Mucosa of stomach (tissue), 1 donor: ENCODE data around the gene NFIA.

ENCODE experiments used
- H3K27me3 ChIP-seq: one replicate; pipeline ENCODE4 v1.7.0; 2013; ENCODE audit warnings: mild to moderate bottlenecking, low read length; ENCODE audit not compliant: control insufficient read depth, insufficient read depth
- H3K36me3 ChIP-seq: one replicate; pipeline ENCODE4 v1.7.0; 2013; ENCODE audit warnings: low read length; ENCODE audit not compliant: control insufficient read depth, insufficient read depth
- H3K4me1 ChIP-seq: one replicate; pipeline ENCODE4 v1.7.0; 2013; ENCODE audit warnings: mild to moderate bottlenecking, low read length; ENCODE audit not compliant: control insufficient read depth, insufficient read depth
- H3K4me3 ChIP-seq: one replicate; pipeline ENCODE4 v1.7.0; 2013; ENCODE audit warnings: low read length
- H3K9ac ChIP-seq: one replicate; pipeline ENCODE4 v1.7.0; 2013; ENCODE audit warnings: mild to moderate bottlenecking, low read length, moderate library complexity
- H3K9me3 ChIP-seq: one replicate; pipeline ENCODE4 v1.7.0; 2013; ENCODE audit warnings: mild to moderate bottlenecking, low read length, moderate library complexity; ENCODE audit not compliant: control insufficient read depth
- donor health status: Pancreatic carcinoma.

NFIA gene

DNA sequence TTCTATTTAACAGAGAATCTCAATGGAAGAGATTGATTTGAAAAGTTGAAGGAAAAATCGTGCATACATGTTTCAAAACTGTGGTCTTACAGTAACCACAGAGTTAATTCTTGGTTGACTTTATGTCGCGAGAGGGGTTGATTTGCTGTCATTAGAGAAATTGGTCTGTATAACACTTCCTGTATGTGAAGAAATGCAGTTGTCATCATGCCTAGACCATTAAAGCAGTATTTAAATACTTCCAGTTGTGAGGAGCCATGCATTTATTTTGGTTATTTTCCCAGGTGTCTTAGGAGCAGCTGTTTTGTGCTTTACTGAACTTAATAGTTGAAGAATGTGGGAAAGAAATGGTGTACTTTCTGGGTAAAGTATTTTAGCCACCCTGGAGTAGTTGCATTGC, 76.2 kb downstream of the NFIA start:
- H3K36me3 ChIP-seq, result no peaks in the 10 kb centered on the region
- peaks cover 16% of the 10 kb centered on the region for H3K4me1 ChIP-seq
- H3K9me3 ChIP-seq, result no peaks in the 10 kb centered on the region
- no peaks in the 10 kb centered on the region for H3K27me3 ChIP-seq
- no peak overlapping the region for H3K9ac ChIP-seq
- no peak overlapping the region for H3K4me3 ChIP-seq

- Histone ChIP-seq H3K36me3 (no peaks in the 10 kb centered on the region), H3K27me3 (no peaks in the 10 kb centered on the region), H3K4me1 (peaks cover 16% of the 10 kb centered on the region), H3K9me3 (no peaks in the 10 kb centered on the region), H3K9ac (no peak overlapping the region), H3K4me3 (no peak overlapping the region)
Measured at GRCh38 chr1:61160526-61160925, 78.2 kb downstream of the NFIA start.

GRCh38 chr1:61162520-61163258, 80.3 kb downstream of the NFIA start:
- H3K9me3 ChIP-seq, result no peaks in the 10 kb centered on the region
- H3K4me1 ChIP-seq, result peaks cover 2% of the 10 kb centered on the region
- no peak overlapping the region for H3K4me3 ChIP-seq
- no peaks in the 10 kb centered on the region for H3K36me3 ChIP-seq
- H3K27me3 ChIP-seq, result no peaks in the 10 kb centered on the region
- H3K9ac ChIP-seq, result no peak overlapping the region

- no peaks in the 10 kb centered on the region for H3K27me3 ChIP-seq
- H3K36me3 ChIP-seq, result no peaks in the 10 kb centered on the region
- H3K4me1 ChIP-seq, result no peaks in the 10 kb centered on the region
- H3K9ac ChIP-seq, result no peak overlapping the region
- H3K9me3 ChIP-seq, result no peaks in the 10 kb centered on the region
- H3K4me3 ChIP-seq, result no peak overlapping the region
Measured at GRCh38 chr1:61163355-61163754, 81.0 kb downstream of the NFIA start.

- Histone ChIP-seq H3K36me3 (no peaks in the 10 kb centered on the region), H3K4me1 (peaks cover 4% of the 10 kb centered on the region), H3K27me3 (no peaks in the 10 kb centered on the region), H3K9me3 (no peaks in the 10 kb centered on the region), H3K4me3 (no peak overlapping the region), H3K9ac (no peak overlapping the region)
Measured at GRCh38 chr1:61165402-61165801, 83.0 kb downstream of the NFIA start.

- Histone ChIP-seq H3K9ac (no peak overlapping the region), H3K9me3 (no peaks in the 10 kb centered on the region), H3K36me3 (no peaks in the 10 kb centered on the region), H3K4me3 (no peak overlapping the region), H3K27me3 (no peaks in the 10 kb centered on the region), H3K4me1 (peaks cover 11% of the 10 kb centered on the region)
Measured at GRCh38 chr1:61167309-61167708, 84.9 kb downstream of the NFIA start.

DNA sequence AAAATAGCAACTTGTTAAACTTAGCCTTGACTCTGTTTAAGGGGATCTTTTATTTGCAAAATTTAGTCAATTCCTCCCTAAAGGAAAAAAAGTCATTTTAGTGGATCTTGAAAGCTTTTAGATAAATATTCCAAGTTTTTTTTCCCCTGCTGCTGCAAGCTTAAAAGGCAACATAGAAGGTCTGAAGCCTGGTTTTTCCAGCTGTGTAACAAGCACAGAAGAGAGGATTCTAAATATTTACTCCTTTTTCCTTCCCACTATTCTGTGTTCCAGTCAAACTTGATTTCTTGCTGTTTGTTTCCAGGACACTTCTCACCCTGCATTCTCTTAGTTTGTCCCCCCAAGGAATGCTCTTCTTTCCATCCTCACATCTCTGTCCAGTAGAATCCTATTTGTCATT, 86.7 kb downstream of the NFIA start:
- Histone ChIP-seq H3K27me3 (no peaks in the 10 kb centered on the region), H3K36me3 (no peaks in the 10 kb centered on the region), H3K4me1 (peaks cover 11% of the 10 kb centered on the region), H3K9ac (no peak overlapping the region), H3K9me3 (no peaks in the 10 kb centered on the region), H3K4me3 (no peak overlapping the region)

DNA sequence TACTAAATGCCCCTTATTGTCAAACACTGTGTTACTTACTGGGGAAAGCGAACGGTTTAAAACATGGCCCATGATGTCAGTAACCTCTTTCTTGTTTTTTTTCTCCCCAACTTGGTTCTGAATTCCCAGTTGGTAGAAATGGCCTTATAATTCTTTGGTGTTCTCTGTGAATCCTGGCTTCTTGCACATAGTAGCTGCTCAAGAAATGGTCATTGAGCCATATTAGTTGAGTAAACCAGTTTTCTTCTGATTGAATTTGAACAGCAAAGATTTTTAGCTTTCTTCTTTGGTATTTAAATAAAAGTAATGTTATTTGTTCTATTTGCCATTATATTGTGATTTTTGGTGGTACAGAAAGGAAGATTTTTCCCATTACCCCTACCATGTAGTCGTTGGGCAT, 87.3 kb downstream of the NFIA start:
- Histone ChIP-seq H3K9ac (no peak overlapping the region), H3K4me1 (peaks cover 11% of the 10 kb centered on the region), H3K9me3 (no peaks in the 10 kb centered on the region), H3K36me3 (no peaks in the 10 kb centered on the region), H3K4me3 (no peak overlapping the region), H3K27me3 (no peaks in the 10 kb centered on the region)

- H3K9ac ChIP-seq, result no peak overlapping the region
- H3K4me1 ChIP-seq, result peaks cover 11% of the 10 kb centered on the region
- no peaks in the 10 kb centered on the region for H3K36me3 ChIP-seq
- H3K4me3 ChIP-seq, result no peak overlapping the region
- H3K9me3 ChIP-seq, result no peaks in the 10 kb centered on the region
- H3K27me3 ChIP-seq, result no peaks in the 10 kb centered on the region
Measured at GRCh38 chr1:61170328-61171238, 88.2 kb downstream of the NFIA start.

- H3K4me1 ChIP-seq, result peaks cover 11% of the 10 kb centered on the region
- H3K9ac ChIP-seq, result no peak overlapping the region
- H3K4me3 ChIP-seq, result no peak overlapping the region
Measured at GRCh38 chr1:61171346-61171745, 89.0 kb downstream of the NFIA start.

DNA sequence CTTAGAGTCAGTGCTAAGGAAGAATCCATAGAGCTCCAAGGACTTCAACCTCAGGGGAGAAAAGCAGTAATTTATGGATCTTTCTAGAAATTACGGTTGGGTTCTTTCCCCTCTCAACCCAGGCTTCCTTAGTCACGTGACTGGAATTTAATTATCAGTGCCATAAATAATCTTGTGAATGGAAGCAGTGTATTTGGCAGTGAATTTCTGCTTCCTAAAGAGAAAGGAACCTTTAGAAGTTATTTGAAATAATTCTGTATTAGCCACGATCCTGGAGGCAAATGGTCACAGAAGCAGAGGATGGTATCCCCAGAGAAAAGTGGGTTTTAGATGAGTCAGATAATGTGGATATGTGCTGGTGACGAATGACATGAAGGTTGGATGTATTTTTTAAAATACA, 89.6 kb downstream of the NFIA start:
- Histone ChIP-seq H3K9me3 (no peaks in the 10 kb centered on the region), H3K4me3 (no peak overlapping the region), H3K27me3 (no peaks in the 10 kb centered on the region), H3K9ac (no peak overlapping the region), H3K4me1 (peaks cover 11% of the 10 kb centered on the region), H3K36me3 (no peaks in the 10 kb centered on the region)

More at GRCh38 chr1:61171346-61171745, 89.0 kb downstream of the NFIA start:
- H3K36me3 ChIP-seq, result no peaks in the 10 kb centered on the region
- H3K27me3 ChIP-seq, result no peaks in the 10 kb centered on the region
- H3K9me3 ChIP-seq, result no peaks in the 10 kb centered on the region

GRCh38 chr1:61173118-61173517, 90.8 kb downstream of the NFIA start:
- Histone ChIP-seq H3K9me3 (no peaks in the 10 kb centered on the region), H3K27me3 (no peaks in the 10 kb centered on the region), H3K4me3 (no peak overlapping the region), H3K36me3 (no peaks in the 10 kb centered on the region), H3K4me1 (peaks cover 11% of the 10 kb centered on the region), H3K9ac (no peak overlapping the region)
